Measurements from ENCODE around the gene BAIAP3. TPM values are rescaled to one million over a fixed set of nuclear protein-coding genes. Genes with fewer than 3 reads are reported as not detected.

Gene BAIAP3
- total RNA-seq, 4 donors from 2014 or later = 0.05 to 4.4 (median 2.5) TPM

- no peaks in the 10 kb centered on the region for H3K27me3 ChIP-seq
- DNase-seq = no peak
Measured at GRCh38 chr16:1340730-1341494, 7.5 kb downstream of the BAIAP3 start.

GRCh38 chr16:1341495-1342420 is 8.3 kb downstream of the BAIAP3 start:
- TF ChIP-seq, protein P1, sequence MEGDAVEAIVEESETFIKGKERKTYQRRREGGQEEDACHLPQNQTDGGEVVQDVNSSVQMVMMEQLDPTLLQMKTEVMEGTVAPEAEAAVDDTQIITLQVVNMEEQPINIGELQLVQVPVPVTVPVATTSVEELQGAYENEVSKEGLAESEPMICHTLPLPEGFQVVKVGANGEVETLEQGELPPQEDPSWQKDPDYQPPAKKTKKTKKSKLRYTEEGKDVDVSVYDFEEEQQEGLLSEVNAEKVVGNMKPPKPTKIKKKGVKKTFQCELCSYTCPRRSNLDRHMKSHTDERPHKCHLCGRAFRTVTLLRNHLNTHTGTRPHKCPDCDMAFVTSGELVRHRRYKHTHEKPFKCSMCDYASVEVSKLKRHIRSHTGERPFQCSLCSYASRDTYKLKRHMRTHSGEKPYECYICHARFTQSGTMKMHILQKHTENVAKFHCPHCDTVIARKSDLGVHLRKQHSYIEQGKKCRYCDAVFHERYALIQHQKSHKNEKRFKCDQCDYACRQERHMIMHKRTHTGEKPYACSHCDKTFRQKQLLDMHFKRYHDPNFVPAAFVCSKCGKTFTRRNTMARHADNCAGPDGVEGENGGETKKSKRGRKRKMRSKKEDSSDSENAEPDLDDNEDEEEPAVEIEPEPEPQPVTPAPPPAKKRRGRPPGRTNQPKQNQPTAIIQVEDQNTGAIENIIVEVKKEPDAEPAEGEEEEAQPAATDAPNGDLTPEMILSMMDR (IDR thresholded peaks at IDR 0.05 in 4 of 5, conservative IDR thresholded peaks at IDR 0.05 in 1 of 5) = no peak
- TF ChIP-seq POLR2A (IDR thresholded peaks at IDR 0.05) = no peak
- Histone ChIP-seq H3K27me3 (no peaks in the 10 kb centered on the region), H3K4me3 (no peak overlapping the region), H3K36me3 (no peaks in the 10 kb centered on the region), H3K4me1 (peaks cover 4 to 12% of the 10 kb centered on the region in 2 donors), H3K27ac (no peak overlapping the region), H3K9me3 (no peaks in the 10 kb centered on the region)
- ATAC-seq (no peak), DNase-seq (no peak)
- in situ Hi-C loops (cut with MboI; ENCODE audit: low sequenced_read_pairs in 4 of 4) = no loop called here
- intact Hi-C loops (cut with DNase I; ENCODE audit: low total_unique reads) = loop anchor here (5.0 kb wide), 1 partner anchor 34 kb away; the partner anchor contains the start of gene UBE2I

More at GRCh38 chr16:1340730-1341494, 7.5 kb downstream of the BAIAP3 start:
- intact Hi-C loops (cut with DNase I; ENCODE audit: low total_unique reads) (loop anchor here (5.0 kb wide), 1 partner anchor 34 kb away; the partner anchor contains the start of gene UBE2I), in situ Hi-C loops (cut with MboI; ENCODE audit: low sequenced_read_pairs in 4 of 4) (no loop called here)
- Histone ChIP-seq H3K36me3 (no peaks in the 10 kb centered on the region), H3K4me3 (no peak overlapping the region), H3K27ac (no peak overlapping the region), H3K4me1 (peaks cover 4 to 12% of the 10 kb centered on the region in 2 donors), H3K9me3 (no peaks in the 10 kb centered on the region)
- TF ChIP-seq, protein P1 (IDR thresholded peaks at IDR 0.05 in 4 of 5, conservative IDR thresholded peaks at IDR 0.05 in 1 of 5) = no peak
- no peak for TF ChIP-seq POLR2A (IDR thresholded peaks at IDR 0.05)
- ATAC-seq = no peak

DNA sequence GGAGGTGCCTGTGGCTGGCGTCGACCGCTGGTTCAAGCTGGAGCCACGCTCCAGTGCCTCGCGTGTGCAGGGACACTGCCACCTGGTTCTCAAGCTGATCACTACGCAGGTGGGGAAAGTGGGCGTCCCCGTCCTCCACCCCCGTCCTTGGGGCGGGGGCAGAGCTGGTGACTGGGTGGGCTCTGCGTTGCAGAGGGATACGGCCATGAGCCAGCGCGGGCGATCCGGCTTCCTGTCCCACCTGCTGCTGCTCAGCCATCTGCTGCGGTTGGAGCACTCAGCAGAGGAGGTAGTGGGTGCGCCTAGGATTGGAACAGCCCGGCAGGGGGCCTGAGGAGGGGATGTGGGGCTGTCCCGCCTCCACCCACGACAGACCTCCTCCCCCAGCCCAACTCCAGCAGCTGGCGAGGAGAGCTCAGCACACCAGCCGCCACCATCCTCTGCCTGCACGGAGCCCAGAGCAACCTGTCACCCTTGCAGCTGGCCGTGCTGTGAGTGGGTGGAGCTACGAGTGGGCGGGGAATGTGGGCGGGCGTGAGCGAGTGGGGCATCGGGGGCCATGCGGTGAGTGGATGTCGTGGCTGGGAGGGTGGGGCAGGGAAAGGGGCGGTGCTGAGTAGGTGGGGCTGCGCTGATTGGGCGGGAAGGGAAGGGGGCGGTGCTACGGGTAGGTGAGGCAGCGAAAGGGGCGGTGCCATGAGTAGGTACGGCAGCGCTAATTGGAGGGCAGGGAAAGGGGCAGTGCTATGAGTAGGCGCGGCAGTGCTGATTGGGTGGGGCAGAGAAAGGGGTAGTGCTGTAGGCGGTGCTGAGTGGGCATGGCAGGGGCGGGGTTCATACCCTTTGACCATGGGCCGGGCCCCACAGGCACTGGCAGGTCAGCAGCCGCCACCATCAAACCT is 9.3 kb downstream of the BAIAP3 start:
- intact Hi-C loops (cut with DNase I; ENCODE audit: low total_unique reads) = loop anchor here (1.0 to 5.0 kb wide), 2 partner anchors 34 to 35 kb away; partner anchors contain the start of gene UBE2I
- peak overlapping the region; percentile 35 to 49 (median 46) for H3K4me3 ChIP-seq
- H3K9me3 ChIP-seq = no peaks in the 10 kb centered on the region
- peak; percentile 95 to 98 for DNase-seq
- peak overlapping the region in 1 of 4 donors; percentile 46 for H3K27ac ChIP-seq
- H3K4me1 ChIP-seq = peaks cover 4 to 12% of the 10 kb centered on the region in 2 donors
- in situ Hi-C loops (cut with MboI; ENCODE audit: low sequenced_read_pairs in 4 of 4) = no loop called here
- no peaks in the 10 kb centered on the region for H3K27me3 ChIP-seq
- peak; percentile 97 to 98 for ATAC-seq
- no peaks in the 10 kb centered on the region for H3K36me3 ChIP-seq
- TF ChIP-seq, protein P1 (IDR thresholded peaks at IDR 0.05 in 4 of 5, conservative IDR thresholded peaks at IDR 0.05 in 1 of 5) = no peak
- TF ChIP-seq POLR2A (IDR thresholded peaks at IDR 0.05) = no peak
